NCI-H526 (cell line): ENCODE measurements around the gene PHKB.
"Not testable (repeated sequence)": the region's sequence is repeated elsewhere in the genome, so short reads cannot be mapped to it uniquely, and the experiment has no call there.

Source experiments
- DNase-seq, 2 experiments: peaks; one replicate each; lab custom pipeline; 2025; lab: John Stamatoyannopoulos, UW

Gene PHKB

GRCh38 chr16:47460711-47461597 is at the start of gene PHKB, which contains the start of gene ITFG1:
TSS of gene PHKB (plus strand) at chr16:47461331. CDS start at chr16:47461351, 20 bp downstream.
TSS of gene ITFG1 (minus strand) at chr16:47461063. CDS start at chr16:47461045, 18 bp downstream.
- DNase-seq: peak; percentile 82 to 94

GRCh38 chr16:47413041-47413440 is 48.1 kb upstream of the PHKB start:
- no peak for DNase-seq

GRCh38 chr16:47416869-47417268 is 44.3 kb upstream of the PHKB start:
- no peak for DNase-seq

GRCh38 chr16:47424846-47425245 is 36.3 kb upstream of the PHKB start:
- DNase-seq: no peak

GRCh38 chr16:47426806-47427205 is 34.3 kb upstream of the PHKB start:
- no peak for DNase-seq

- no peak for DNase-seq
Measured at GRCh38 chr16:47431960-47432359, 29.2 kb upstream of the PHKB start.

GRCh38 chr16:47434274-47434673 is 26.9 kb upstream of the PHKB start:
- DNase-seq: not testable (repeated sequence)

- not testable (repeated sequence) for DNase-seq
Measured at GRCh38 chr16:47440066-47440465, 21.1 kb upstream of the PHKB start.

GRCh38 chr16:47442884-47443283 is 18.2 kb upstream of the PHKB start:
- not testable (repeated sequence) for DNase-seq

GRCh38 chr16:47446431-47446830 is 14.7 kb upstream of the PHKB start:
- no peak for DNase-seq

GRCh38 chr16:47448830-47449575 is 12.1 kb upstream of the PHKB start:
- peak; percentile 1 to 45 for DNase-seq

GRCh38 chr16:47449788-47450187 is 11.3 kb upstream of the PHKB start:
- DNase-seq: no peak

GRCh38 chr16:47458331-47458730 is 2.8 kb upstream of the PHKB start:
- no peak for DNase-seq

GRCh38 chr16:47459603-47460002 is 1.5 kb upstream of the PHKB start:
- no peak for DNase-seq

- no peak for DNase-seq
Measured at GRCh38 chr16:47460359-47460710, 796 bp upstream of the PHKB start.

GRCh38 chr16:47461598-47462266 is 601 bp downstream of the PHKB start:
- peak in 1 of 2 experiments; percentile 49 for DNase-seq

- DNase-seq: peak; percentile 82
Measured at GRCh38 chr16:47463771-47464624, 2.9 kb downstream of the PHKB start.

GRCh38 chr16:47465919-47466630 is 4.9 kb downstream of the PHKB start:
- DNase-seq: no peak

- no peak for DNase-seq
Measured at GRCh38 chr16:47467501-47467900, 6.4 kb downstream of the PHKB start.

GRCh38 chr16:47468070-47468689 is 7.0 kb downstream of the PHKB start:
- not testable (repeated sequence) for DNase-seq
